ENCODE measurements around the gene DLEC1. TPM values are rescaled to one million over a fixed set of nuclear protein-coding genes. Genes with fewer than 3 reads are reported as not detected.

DLEC1 gene
- total and polyA plus RNA-seq, 2 donors (not counting 1 experiment from before 2014, with no cell fraction given), result 0.52 to 2.1 TPM

DNA sequence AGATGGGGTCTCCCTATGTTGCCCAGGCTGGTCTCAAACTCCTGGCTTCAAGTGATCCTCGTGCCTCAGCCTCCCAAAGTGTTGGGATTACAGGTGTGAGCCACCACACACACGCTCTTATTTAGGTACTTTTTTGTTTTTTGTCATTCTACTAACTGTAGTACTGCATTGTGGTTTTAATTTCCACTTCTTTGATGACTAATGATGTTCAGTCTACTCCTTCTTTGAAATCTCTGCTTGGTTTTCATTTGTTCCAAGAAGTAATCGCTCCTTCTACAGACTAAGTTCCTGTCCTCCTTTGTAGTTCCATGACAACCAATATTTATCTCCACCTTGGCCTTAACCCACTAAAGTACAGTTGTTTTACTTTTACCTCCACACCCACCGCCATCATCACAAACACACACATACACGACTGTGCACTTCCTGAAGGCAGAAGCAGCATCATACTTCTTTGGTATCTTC is 529 bp upstream of the DLEC1 start:
- H3K79me2 ChIP-seq (ENCODE audit: control insufficient read depth, insufficient read depth, low read length), result no peaks in the 10 kb centered on the region
- no peak for DNase-seq
- no peaks in the 10 kb centered on the region for H3K36me3 ChIP-seq (replicated peaks in 1 of 2; ENCODE audit: control extremely low read depth in 1 of 2, control insufficient read depth in 1 of 2, extremely low read depth in 1 of 2, insufficient read depth in 2 of 2, low read length in 1 of 2)
- H3K9me3 ChIP-seq (ENCODE audit: control extremely low read depth in 1 of 3, control insufficient read depth in 2 of 3, insufficient read depth in 1 of 3, low read length in 2 of 3), result no peaks in the 10 kb centered on the region
- intact Hi-C loops (cut with micrococcal nuclease), result no loop called here
- peaks cover 12 to 22% of the 10 kb centered on the region in 2 donors for H3K4me1 ChIP-seq (ENCODE audit: control insufficient read depth in 2 of 2, insufficient read depth in 2 of 2, low read length in 2 of 2)
- no peaks in the 10 kb centered on the region for H4K20me1 ChIP-seq (ENCODE audit: control insufficient read depth, insufficient read depth, low read length, poor library complexity, severe bottlenecking)
- no peaks in the 10 kb centered on the region for H3K9me3 Mint-ChIP-seq (ENCODE audit: insufficient read depth)
- peak overlapping the region; percentile 93 for H3K4me3 Mint-ChIP-seq
- no peak for TF ChIP-seq EZH2 (IDR thresholded peaks at IDR 0.05; ENCODE audit: borderline replicate concordance, insufficient read depth, low read depth, low read length, poor library complexity, severe bottlenecking)
- TF ChIP-seq, protein P1, sequence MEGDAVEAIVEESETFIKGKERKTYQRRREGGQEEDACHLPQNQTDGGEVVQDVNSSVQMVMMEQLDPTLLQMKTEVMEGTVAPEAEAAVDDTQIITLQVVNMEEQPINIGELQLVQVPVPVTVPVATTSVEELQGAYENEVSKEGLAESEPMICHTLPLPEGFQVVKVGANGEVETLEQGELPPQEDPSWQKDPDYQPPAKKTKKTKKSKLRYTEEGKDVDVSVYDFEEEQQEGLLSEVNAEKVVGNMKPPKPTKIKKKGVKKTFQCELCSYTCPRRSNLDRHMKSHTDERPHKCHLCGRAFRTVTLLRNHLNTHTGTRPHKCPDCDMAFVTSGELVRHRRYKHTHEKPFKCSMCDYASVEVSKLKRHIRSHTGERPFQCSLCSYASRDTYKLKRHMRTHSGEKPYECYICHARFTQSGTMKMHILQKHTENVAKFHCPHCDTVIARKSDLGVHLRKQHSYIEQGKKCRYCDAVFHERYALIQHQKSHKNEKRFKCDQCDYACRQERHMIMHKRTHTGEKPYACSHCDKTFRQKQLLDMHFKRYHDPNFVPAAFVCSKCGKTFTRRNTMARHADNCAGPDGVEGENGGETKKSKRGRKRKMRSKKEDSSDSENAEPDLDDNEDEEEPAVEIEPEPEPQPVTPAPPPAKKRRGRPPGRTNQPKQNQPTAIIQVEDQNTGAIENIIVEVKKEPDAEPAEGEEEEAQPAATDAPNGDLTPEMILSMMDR (IDR thresholded peaks at IDR 0.05), result no peak
- H3K4me3 ChIP-seq (ENCODE audit: control extremely low read depth in 1 of 5, extremely low read depth in 1 of 5, insufficient read depth in 1 of 5, low read depth in 2 of 5, low read length in 4 of 5), result peak overlapping the region in 4 of 5 experiments; percentile 64 to 71 (median 68)
- peaks cover 0 to 4% (median 1%) of the 10 kb centered on the region in 4 experiments for H3K27me3 ChIP-seq (replicated peaks in 1 of 4; ENCODE audit: control extremely low read depth in 1 of 4, control insufficient read depth in 3 of 4, insufficient read depth in 4 of 4, low read length in 3 of 4)
- peak overlapping the region; percentile 89 for H3K4me2 ChIP-seq (replicated peaks; ENCODE audit: low read depth, low read length, poor library complexity, severe bottlenecking)
- WGBS (ENCODE audit: insufficient coverage), result 65% methylated on average over 3 of the region's 5 CpGs
- H3K27me3 Mint-ChIP-seq, result peaks cover 12% of the 10 kb centered on the region
- H3K4me1 Mint-ChIP-seq, result peaks cover 19% of the 10 kb centered on the region
- H3K27ac Mint-ChIP-seq, result peak overlapping the region; percentile 54
- ChIA-PET POLR2A (interaction anchor here (0.9 to 1.0 kb wide), 2 partner anchors 99 to 126 kb away, joined by 3 to 4 read pairs; partner anchors contain the start of gene ACAA1), CTCF (interaction anchor here (0.7 to 2.9 kb wide), 5 partner anchors 10 to 183 kb away, joined by 4 to 31 read pairs (median 11); partner anchors contain the start of gene PLCD1)
- peak overlapping the region; percentile 67 for H3K9ac ChIP-seq (ENCODE audit: low read length)
- no peak for ATAC-seq (ENCODE audit: low read depth)
- no peak overlapping the region for H3K27ac ChIP-seq (ENCODE audit: low read length in 2 of 2)
- peak overlapping the region; percentile 76 for H2AFZ ChIP-seq (ENCODE audit: insufficient read depth, low read depth, low read length, poor library complexity, severe bottlenecking)

DNA sequence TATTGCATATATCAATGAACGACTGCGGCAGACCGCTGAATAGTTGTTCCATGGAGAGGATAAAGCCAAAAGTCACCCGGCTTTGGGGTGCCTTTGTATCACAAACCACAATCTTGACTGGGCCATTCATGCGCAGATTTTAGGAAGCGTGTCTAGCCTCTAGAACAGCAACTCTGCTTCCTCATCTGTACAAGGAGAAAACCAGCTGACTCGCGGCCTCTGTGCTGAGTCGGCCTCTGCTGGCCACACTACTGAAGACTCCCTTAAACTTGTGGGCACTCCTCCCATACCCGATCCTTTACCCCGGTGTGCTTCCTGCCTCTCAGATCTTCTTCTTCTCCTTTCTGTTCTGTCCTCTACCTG is 872 bp downstream of the DLEC1 start:
- H3K9ac ChIP-seq (ENCODE audit: low read length), result peak overlapping the region; percentile 67
- peak overlapping the region in 1 of 2 donors; percentile 18 for H3K27ac ChIP-seq (ENCODE audit: low read length in 2 of 2)
- H3K9me3 ChIP-seq (ENCODE audit: control extremely low read depth in 1 of 3, control insufficient read depth in 2 of 3, insufficient read depth in 1 of 3, low read length in 2 of 3), result no peaks in the 10 kb centered on the region
- ChIA-PET POLR2A (no interaction called here), CTCF (interaction anchor here (1.0 to 2.9 kb wide), 6 partner anchors 17 to 125 kb away, joined by 4 to 31 read pairs (median 9); partner anchors contain the start of gene OXSR1)
- no peak for TF ChIP-seq EZH2 (IDR thresholded peaks at IDR 0.05; ENCODE audit: borderline replicate concordance, insufficient read depth, low read depth, low read length, poor library complexity, severe bottlenecking)
- TF ChIP-seq, protein P1 (IDR thresholded peaks at IDR 0.05), result peak; percentile 28
- H3K4me1 Mint-ChIP-seq, result peaks cover 19% of the 10 kb centered on the region
- H3K9me3 Mint-ChIP-seq (ENCODE audit: insufficient read depth), result no peaks in the 10 kb centered on the region
- WGBS (ENCODE audit: insufficient coverage), result 0% methylated on average over 10 of the region's 11 CpGs
- H3K4me3 ChIP-seq (ENCODE audit: control extremely low read depth in 1 of 5, extremely low read depth in 1 of 5, insufficient read depth in 1 of 5, low read depth in 2 of 5, low read length in 4 of 5), result peak overlapping the region; percentile 64 to 71 (median 69)
- H3K4me2 ChIP-seq (replicated peaks; ENCODE audit: low read depth, low read length, poor library complexity, severe bottlenecking), result peak overlapping the region; percentile 89
- H4K20me1 ChIP-seq (ENCODE audit: control insufficient read depth, insufficient read depth, low read length, poor library complexity, severe bottlenecking), result no peaks in the 10 kb centered on the region
- H2AFZ ChIP-seq (ENCODE audit: insufficient read depth, low read depth, low read length, poor library complexity, severe bottlenecking), result peak overlapping the region; percentile 76
- H3K4me3 Mint-ChIP-seq, result peak overlapping the region; percentile 93
- intact Hi-C loops (cut with micrococcal nuclease), result loop anchor here (1.0 to 5.0 kb wide), 4 partner anchors 36 to 457 kb away; partner anchors contain the start of genes ACAA1 and EXOG
- peaks cover 12 to 22% of the 10 kb centered on the region in 2 donors for H3K4me1 ChIP-seq (ENCODE audit: control insufficient read depth in 2 of 2, insufficient read depth in 2 of 2, low read length in 2 of 2)
- peaks cover 4% of the 10 kb centered on the region for H3K27me3 Mint-ChIP-seq
- H3K27me3 ChIP-seq (replicated peaks in 1 of 4; ENCODE audit: control extremely low read depth in 1 of 4, control insufficient read depth in 3 of 4, insufficient read depth in 4 of 4, low read length in 3 of 4), result peaks cover 0 to 3% (median 0%) of the 10 kb centered on the region in 4 experiments
- H3K79me2 ChIP-seq (ENCODE audit: control insufficient read depth, insufficient read depth, low read length), result no peaks in the 10 kb centered on the region
- ATAC-seq (ENCODE audit: low read depth), result peak; percentile 79
- no peaks in the 10 kb centered on the region for H3K36me3 ChIP-seq (replicated peaks in 1 of 2; ENCODE audit: control extremely low read depth in 1 of 2, control insufficient read depth in 1 of 2, extremely low read depth in 1 of 2, insufficient read depth in 2 of 2, low read length in 1 of 2)
- H3K27ac Mint-ChIP-seq, result peak overlapping the region; percentile 54
- peak; percentile 85 for DNase-seq

All from B cell (primary cell).